Lower leg skin (tissue), 4 donors: ENCODE measurements around the gene ARAP1. TPM values are rescaled to one million over a fixed set of nuclear protein-coding genes. Genes with fewer than 3 reads are reported as not detected.

ENCODE experiments used
- DNase-seq, 2 donors: peaks; one replicate each; pipeline ENCODE4 v3.0.0-alpha.2; 2019; ENCODE audit warnings: low spot score in 2 of 2
- H3K4me3 ChIP-seq: fragments of 200-600 bp; sonication (generic); 2 replicates; pipeline ENCODE4 v1.5.1; 2017; ENCODE audit warnings: mild to moderate bottlenecking, low read depth; ENCODE audit not compliant: poor library complexity, severe bottlenecking
- CTCF ChIP-seq, 3 donors: fragments of 450-650 bp; IDR thresholded peaks; one replicate each; pipeline ENCODE4 v1.5.1; 2016; ENCODE audit warnings: antibody characterized with exemption in 3 of 3, mild to moderate bottlenecking in 3 of 3, moderate library complexity in 2 of 3
- POLR2A ChIP-seq, 2 donors: fragments of 450-650 bp; IDR thresholded peaks; one replicate each; pipeline ENCODE4 v1.6.1; 2016 to 2017; ENCODE audit warnings: antibody characterized with exemption in 2 of 2, mild to moderate bottlenecking in 1 of 2, moderate library complexity in 1 of 2
- WGBS, 2 donors: methylation state at CpG; one replicate each; pipeline ENCODE4 v1.1.5; 2018; 5-methylcytosine and 5-hydroxymethylcytosine counted together
- intact Hi-C: fragments of 100-400 bp; cut with DNase I; formaldehyde crosslinking; loops from one replicate; pipeline ENCODE4 v1.15.0; 2023; ENCODE audit warnings: low total_unique reads
- total RNA-seq, 4 donors: library from RNA; depleted of rRNA; stranded (reverse); fragments of >200 nt; gene quantifications; one replicate each; pipeline ENCODE4 v1.1.0, GENCODE V29; 2016

ARAP1 gene
- total RNA-seq, 4 donors from 2014 or later: 60.6 to 89.6 (median 80.6) TPM

DNA sequence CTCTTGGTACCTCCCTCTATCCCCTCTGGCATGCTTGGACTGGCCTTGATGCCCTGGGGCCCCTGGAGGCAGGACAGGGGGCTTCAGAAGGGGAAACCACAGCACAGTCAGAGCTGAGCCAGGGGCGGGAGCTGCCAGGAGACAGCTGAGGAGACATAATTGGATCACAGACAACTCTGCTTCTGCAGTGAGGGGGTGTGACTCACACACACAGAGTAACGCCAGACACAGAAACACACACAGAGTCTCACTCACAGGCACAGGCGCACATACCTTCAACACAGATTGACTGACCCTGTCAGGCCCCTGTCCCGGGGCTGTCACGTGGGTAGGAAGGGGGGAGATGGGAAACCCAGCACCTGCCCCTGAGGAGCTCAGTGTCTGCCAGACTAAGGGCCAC is 21.1 kb upstream of the ARAP1 start:
- H3K4me3 ChIP-seq: no peak overlapping the region

GRCh38 chr11:72772059-72772458 is 19.9 kb upstream of the ARAP1 start:
- WGBS, 2 donors: 87 to 91% methylated on average over 12 of the region's 12 CpGs

More for the DNA sequence above, 21.1 kb upstream of the ARAP1 start:
- no peak for TF ChIP-seq CTCF (IDR thresholded peaks at IDR 0.05)
- TF ChIP-seq POLR2A (IDR thresholded peaks at IDR 0.05): no peak
- intact Hi-C loops: no loop called here
- no peak for DNase-seq
- WGBS, 2 donors: 23% methylated on average over 5 of the region's 5 CpGs

GRCh38 chr11:72771507-72771906 is 19.3 kb upstream of the ARAP1 start:
- no peak overlapping the region for H3K4me3 ChIP-seq
- DNase-seq: no peak
- intact Hi-C loops: no loop called here
- 47 to 74% methylated on average over 4 of the region's 4 CpGs for WGBS, 2 donors
- no peak for TF ChIP-seq CTCF (IDR thresholded peaks at IDR 0.05)
- no peak for TF ChIP-seq POLR2A (IDR thresholded peaks at IDR 0.05)

More at GRCh38 chr11:72772059-72772458, 19.9 kb upstream of the ARAP1 start:
- H3K4me3 ChIP-seq: no peak overlapping the region
- DNase-seq: no peak
- intact Hi-C loops: no loop called here
- TF ChIP-seq POLR2A (IDR thresholded peaks at IDR 0.05) (no peak), CTCF (IDR thresholded peaks at IDR 0.05) (no peak)

- WGBS, 2 donors: 90 to 95% methylated on average over 3 of the region's 3 CpGs
- no peak overlapping the region for H3K4me3 ChIP-seq
- no peak for DNase-seq
- TF ChIP-seq CTCF (IDR thresholded peaks at IDR 0.05) (no peak), POLR2A (IDR thresholded peaks at IDR 0.05) (no peak)
- intact Hi-C loops: no loop called here
Measured at GRCh38 chr11:72770799-72771198, 18.6 kb upstream of the ARAP1 start.

GRCh38 chr11:72769680-72770079 is 17.5 kb upstream of the ARAP1 start:
- 67 to 73% methylated on average over 4 of the region's 4 CpGs for WGBS, 2 donors
- no peak for DNase-seq
- no peak overlapping the region for H3K4me3 ChIP-seq
- intact Hi-C loops: no loop called here
- TF ChIP-seq CTCF (IDR thresholded peaks at IDR 0.05) (no peak), POLR2A (IDR thresholded peaks at IDR 0.05) (no peak)

DNA sequence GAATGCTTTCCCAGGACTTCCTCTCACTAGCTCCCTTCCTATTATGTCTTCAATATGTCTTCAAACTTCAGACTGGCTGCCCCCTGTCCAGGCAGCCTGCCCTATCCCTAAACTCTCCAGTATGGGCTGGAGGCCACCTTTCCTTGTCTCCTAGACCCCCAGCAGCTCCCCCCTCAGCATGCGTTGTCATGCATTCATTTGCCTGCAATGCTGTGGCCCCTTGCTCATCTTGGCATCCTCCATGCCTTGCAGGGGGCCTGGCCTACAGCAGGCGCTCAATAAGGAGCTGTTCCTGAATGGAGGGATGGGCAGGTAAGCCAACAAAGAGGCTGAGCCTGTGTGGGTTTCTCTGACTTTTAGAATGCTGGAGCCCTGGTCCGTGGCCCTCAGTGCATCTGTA is 16.4 kb upstream of the ARAP1 start:
- TF ChIP-seq CTCF (IDR thresholded peaks at IDR 0.05) (no peak), POLR2A (IDR thresholded peaks at IDR 0.05) (no peak)
- H3K4me3 ChIP-seq: no peak overlapping the region
- intact Hi-C loops: no loop called here
- 89 to 92% methylated on average over 3 of the region's 3 CpGs for WGBS, 2 donors
- no peak for DNase-seq
